ENCODE data around the gene UBE2J2.
A peak's percentile ranks its signal among the peaks of the same experiment; 100 is the strongest.

UBE2J2 gene

GRCh38 chr1:1215080-1215676, 58.5 kb downstream of the UBE2J2 start:
- ChIA-PET CTCF (interaction anchor here (1.0 to 1.7 kb wide), 6 partner anchors 10 to 95 kb away, joined by 3 to 6 read pairs (median 4); no protein-coding TSS in a partner anchor), POLR2A (interaction anchor here (1.0 kb wide), 1 partner anchor 79 kb away, joined by 3 read pairs; no protein-coding TSS in a partner anchor)
- Histone ChIP-seq H3K27me3 (replicated peaks in 2 of 5; ENCODE audit: control insufficient read depth in 4 of 5, insufficient read depth in 5 of 5, low read length in 4 of 5) (no peaks in the 10 kb centered on the region), H3K36me3 (ENCODE audit: control insufficient read depth in 4 of 4, insufficient read depth in 4 of 4, low read length in 3 of 4) (peaks cover 2 to 48% (median 30%) of the 10 kb centered on the region in 4 experiments), H3K27ac (ENCODE audit: insufficient read depth in 1 of 2, low read depth in 1 of 2, low read length in 2 of 2, poor library complexity in 1 of 2, severe bottlenecking in 2 of 2) (no peak overlapping the region), H3K9me3 (ENCODE audit: control extremely low read depth in 1 of 5, control insufficient read depth in 4 of 5, insufficient read depth in 2 of 5, low read depth in 1 of 5, low read length in 4 of 5) (no peaks in the 10 kb centered on the region), H3K4me1 (ENCODE audit: control extremely low read depth in 1 of 4, control insufficient read depth in 4 of 4, insufficient read depth in 4 of 4, low read length in 3 of 4) (peaks cover 0 to 53% (median 45%) of the 10 kb centered on the region in 4 experiments), H3K4me3 (ENCODE audit: control insufficient read depth in 1 of 7, extremely low read depth in 1 of 7, insufficient read depth in 4 of 7, low read depth in 2 of 7, low read length in 6 of 7) (no peak overlapping the region)
- 78% methylated on average over 5 of the region's 11 CpGs for WGBS (ENCODE audit: insufficient coverage)
- peak in 2 of 3 donors; percentile 24 to 50 for DNase-seq

- Histone ChIP-seq H3K27me3 (replicated peaks in 2 of 5; ENCODE audit: control insufficient read depth in 4 of 5, insufficient read depth in 5 of 5, low read length in 4 of 5) (no peaks in the 10 kb centered on the region), H3K27ac (ENCODE audit: insufficient read depth in 1 of 2, low read depth in 1 of 2, low read length in 2 of 2, poor library complexity in 1 of 2, severe bottlenecking in 2 of 2) (no peak within 1 kb of the TSS), H3K9me3 (ENCODE audit: control extremely low read depth in 1 of 5, control insufficient read depth in 4 of 5, insufficient read depth in 2 of 5, low read depth in 1 of 5, low read length in 4 of 5) (no peaks in the 10 kb centered on the region), H3K4me3 (ENCODE audit: control insufficient read depth in 1 of 7, extremely low read depth in 1 of 7, insufficient read depth in 4 of 7, low read depth in 2 of 7, low read length in 6 of 7) (peak within 1 kb of the TSS in 4 of 7 experiments; percentile 32 to 62 (median 48)), H3K36me3 (ENCODE audit: control insufficient read depth in 4 of 4, insufficient read depth in 4 of 4, low read length in 3 of 4) (peaks cover 2 to 34% (median 20%) of the 10 kb centered on the region in 4 experiments), H3K4me1 (ENCODE audit: control extremely low read depth in 1 of 4, control insufficient read depth in 4 of 4, insufficient read depth in 4 of 4, low read length in 3 of 4) (peaks cover 0 to 67% (median 60%) of the 10 kb centered on the region in 4 experiments)
- CTCF ChIA-PET: interaction anchor here (0.7 to 1.5 kb wide), 5 partner anchors 13 to 90 kb away, joined by 3 to 4 read pairs (median 4); no protein-coding TSS in a partner anchor
- DNase-seq: peak; percentile 31 to 81 (median 77)
- WGBS (ENCODE audit: insufficient coverage): 14% methylated on average over 41 of the region's 56 CpGs
- POLR2A ChIA-PET: interaction anchor here (0.9 to 1.5 kb wide), 5 partner anchors 17 to 92 kb away, joined by 3 to 5 read pairs (median 4); partner anchors contain the start of genes B3GALT6 and SDF4
Observed at GRCh38 chr1:1213345-1214265, 60.0 kb downstream of the UBE2J2 start, which contains the start of gene TNFRSF4. Gene TNFRSF4, minus strand, starts transcription at chr1:1214153. Its CDS starts 26 bp downstream, at chr1:1214127.

GRCh38 chr1:1212780-1213344, 60.8 kb downstream of the UBE2J2 start:
- ChIA-PET CTCF (interaction anchor here (0.7 to 1.5 kb wide), 4 partner anchors 12 to 89 kb away, joined by 3 to 4 read pairs (median 4); no protein-coding TSS in a partner anchor), POLR2A (interaction anchor here (0.6 to 1.5 kb wide), 6 partner anchors 18 to 139 kb away, joined by 3 to 5 read pairs (median 4); partner anchors contain the start of genes B3GALT6, RNF223 and SDF4)
- peak overlapping the region in 4 of 7 experiments; percentile 32 to 62 (median 48) for H3K4me3 ChIP-seq (ENCODE audit: control insufficient read depth in 1 of 7, extremely low read depth in 1 of 7, insufficient read depth in 4 of 7, low read depth in 2 of 7, low read length in 6 of 7)
- 0% methylated on average over 19 of the region's 24 CpGs for WGBS (ENCODE audit: insufficient coverage)
- H3K27me3 ChIP-seq (replicated peaks in 2 of 5; ENCODE audit: control insufficient read depth in 4 of 5, insufficient read depth in 5 of 5, low read length in 4 of 5): no peaks in the 10 kb centered on the region
- H3K36me3 ChIP-seq (ENCODE audit: control insufficient read depth in 4 of 4, insufficient read depth in 4 of 4, low read length in 3 of 4): peaks cover 2 to 27% (median 16%) of the 10 kb centered on the region in 4 experiments
- H3K27ac ChIP-seq (ENCODE audit: insufficient read depth in 1 of 2, low read depth in 1 of 2, low read length in 2 of 2, poor library complexity in 1 of 2, severe bottlenecking in 2 of 2): no peak overlapping the region
- DNase-seq: peak; percentile 56 to 91 (median 89)
- H3K9me3 ChIP-seq (ENCODE audit: control extremely low read depth in 1 of 5, control insufficient read depth in 4 of 5, insufficient read depth in 2 of 5, low read depth in 1 of 5, low read length in 4 of 5): no peaks in the 10 kb centered on the region
- peaks cover 0 to 74% (median 66%) of the 10 kb centered on the region in 4 experiments for H3K4me1 ChIP-seq (ENCODE audit: control extremely low read depth in 1 of 4, control insufficient read depth in 4 of 4, insufficient read depth in 4 of 4, low read length in 3 of 4)

- no peaks in the 10 kb centered on the region for H3K9me3 ChIP-seq (ENCODE audit: control extremely low read depth in 1 of 5, control insufficient read depth in 4 of 5, insufficient read depth in 2 of 5, low read depth in 1 of 5, low read length in 4 of 5)
- H3K4me1 ChIP-seq (ENCODE audit: control extremely low read depth in 1 of 4, control insufficient read depth in 4 of 4, insufficient read depth in 4 of 4, low read length in 3 of 4): peaks cover 0 to 84% (median 76%) of the 10 kb centered on the region in 4 experiments
- peaks cover 0 to 6% (median 2%) of the 10 kb centered on the region in 5 experiments for H3K27me3 ChIP-seq (replicated peaks in 2 of 5; ENCODE audit: control insufficient read depth in 4 of 5, insufficient read depth in 5 of 5, low read length in 4 of 5)
- H3K4me3 ChIP-seq (ENCODE audit: control insufficient read depth in 1 of 7, extremely low read depth in 1 of 7, insufficient read depth in 4 of 7, low read depth in 2 of 7, low read length in 6 of 7): peak overlapping the region in 2 of 7 experiments; percentile 16 to 56
- 90% methylated on average over 17 of the region's 28 CpGs for WGBS (ENCODE audit: insufficient coverage)
- H3K36me3 ChIP-seq (ENCODE audit: control insufficient read depth in 4 of 4, insufficient read depth in 4 of 4, low read length in 3 of 4): peaks cover 2 to 16% (median 6%) of the 10 kb centered on the region in 4 experiments
- ChIA-PET CTCF (interaction anchor here (0.7 to 1.3 kb wide), 2 partner anchors 39 to 88 kb away, joined by 3 to 4 read pairs; no protein-coding TSS in a partner anchor), POLR2A (interaction anchor here (1.4 kb wide), 1 partner anchor 21 kb away, joined by 5 read pairs; the partner anchor contains the start of genes B3GALT6 and SDF4)
- no peak overlapping the region for H3K27ac ChIP-seq (ENCODE audit: insufficient read depth in 1 of 2, low read depth in 1 of 2, low read length in 2 of 2, poor library complexity in 1 of 2, severe bottlenecking in 2 of 2)
- no peak for DNase-seq
Observed at GRCh38 chr1:1211541-1212441, 61.9 kb downstream of the UBE2J2 start.

- DNase-seq: no peak
- Histone ChIP-seq H3K27me3 (replicated peaks in 2 of 5; ENCODE audit: control insufficient read depth in 4 of 5, insufficient read depth in 5 of 5, low read length in 4 of 5) (peaks cover 0 to 14% (median 3%) of the 10 kb centered on the region in 5 experiments), H3K36me3 (ENCODE audit: control insufficient read depth in 4 of 4, insufficient read depth in 4 of 4, low read length in 3 of 4) (peaks cover 1 to 7% (median 2%) of the 10 kb centered on the region in 4 experiments), H3K4me3 (ENCODE audit: control insufficient read depth in 1 of 7, extremely low read depth in 1 of 7, insufficient read depth in 4 of 7, low read depth in 2 of 7, low read length in 6 of 7) (no peak overlapping the region), H3K9me3 (ENCODE audit: control extremely low read depth in 1 of 5, control insufficient read depth in 4 of 5, insufficient read depth in 2 of 5, low read depth in 1 of 5, low read length in 4 of 5) (no peaks in the 10 kb centered on the region), H3K27ac (ENCODE audit: insufficient read depth in 1 of 2, low read depth in 1 of 2, low read length in 2 of 2, poor library complexity in 1 of 2, severe bottlenecking in 2 of 2) (no peak overlapping the region), H3K4me1 (ENCODE audit: control extremely low read depth in 1 of 4, control insufficient read depth in 4 of 4, insufficient read depth in 4 of 4, low read length in 3 of 4) (peaks cover 0 to 93% (median 84%) of the 10 kb centered on the region in 4 experiments)
- WGBS (ENCODE audit: insufficient coverage): 96% methylated on average over 22 of the region's 31 CpGs
- ChIA-PET POLR2A (interaction anchor here (0.7 kb wide), 1 partner anchor 205 kb away, joined by 4 read pairs; no protein-coding TSS in a partner anchor), CTCF (interaction anchor here (1.6 kb wide), 1 partner anchor 88 kb away, joined by 5 read pairs; no protein-coding TSS in a partner anchor)
Observed at GRCh38 chr1:1210726-1211540, 62.7 kb downstream of the UBE2J2 start.

All from common myeloid progenitor, CD34-positive (primary cell).